T-helper 1 cell treated with Interleukin-12 subunit alpha and Interleukin-12 subunit beta and Interleukin-4 antibody, amounts not matched to agents 30 μg/mL and 1 μg/mL, for 36 hours (primary cell): Measurements from ENCODE around the gene PGAP3.

Experiments used
- H3K27ac Mint-ChIP-seq: one replicate; pipeline ENCODE4 v1.8.0; 2021; ENCODE audit warnings: mild to moderate bottlenecking, mixed read lengths
- H3K27me3 Mint-ChIP-seq: one replicate; pipeline ENCODE4 v1.8.0; 2021; ENCODE audit warnings: low read depth, mixed read lengths
- H3K36me3 Mint-ChIP-seq: one replicate; pipeline ENCODE4 v1.8.0; 2021; ENCODE audit warnings: low read depth, mixed read lengths
- H3K4me1 Mint-ChIP-seq: one replicate; pipeline ENCODE4 v1.8.0; 2021; ENCODE audit warnings: low read depth, mixed read lengths
- H3K4me3 Mint-ChIP-seq: one replicate; pipeline ENCODE4 v1.8.0; 2021; ENCODE audit warnings: mild to moderate bottlenecking, moderate library complexity, mixed read lengths
- H3K9me3 Mint-ChIP-seq: one replicate; pipeline ENCODE4 v1.8.0; 2021; ENCODE audit warnings: mixed read lengths

The PGAP3 gene

DNA sequence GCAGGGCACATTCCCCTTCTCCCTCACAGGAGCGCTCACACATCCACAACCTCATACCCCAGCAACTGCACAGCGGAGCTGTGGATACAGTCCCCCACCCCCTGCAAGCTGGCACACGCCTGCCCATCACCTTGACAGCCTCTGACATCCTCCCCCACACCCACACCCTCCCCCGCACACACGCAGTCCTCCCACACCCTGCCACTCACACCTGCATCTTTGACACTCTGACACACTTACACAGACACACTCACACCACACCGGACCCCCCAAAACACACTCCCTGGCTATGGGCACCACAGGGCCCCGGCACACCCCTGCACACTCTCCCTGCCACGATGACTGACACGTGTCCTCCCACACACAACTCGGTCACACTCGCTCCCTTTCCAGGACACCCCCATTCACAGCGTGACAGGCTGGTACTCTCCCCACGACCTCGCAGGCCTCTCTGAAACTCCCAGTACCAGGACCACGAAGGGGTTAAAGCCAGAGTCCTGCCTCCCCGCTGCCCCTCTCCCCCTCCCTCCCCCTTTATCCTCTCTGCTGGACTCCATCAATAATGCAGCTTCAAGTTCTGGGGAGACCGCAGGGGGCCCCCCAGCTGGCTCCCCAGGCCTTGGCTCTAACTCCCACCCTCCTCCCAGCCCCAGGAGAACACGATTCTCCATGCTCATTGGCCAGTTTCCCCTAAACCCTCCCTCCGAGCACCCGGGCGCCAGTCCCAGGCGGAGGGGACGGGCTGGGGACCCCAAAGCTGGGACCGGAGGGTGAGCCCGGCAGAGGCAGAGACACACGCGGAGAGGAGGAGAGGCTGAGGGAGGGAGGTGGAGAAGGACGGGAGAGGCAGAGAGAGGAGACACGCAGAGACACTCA, 61.4 kb downstream of the PGAP3 start, which contains the start of gene PPP1R1B:
TSS of gene PPP1R1B (plus strand) at position 782 of the 876 bp plus-strand sequence. CDS start 441 bp downstream, outside the sequence.
- H3K27me3 Mint-ChIP-seq = peaks cover 67% of the 10 kb centered on the region
- no peak within 1 kb of the TSS for H3K4me3 Mint-ChIP-seq

DNA sequence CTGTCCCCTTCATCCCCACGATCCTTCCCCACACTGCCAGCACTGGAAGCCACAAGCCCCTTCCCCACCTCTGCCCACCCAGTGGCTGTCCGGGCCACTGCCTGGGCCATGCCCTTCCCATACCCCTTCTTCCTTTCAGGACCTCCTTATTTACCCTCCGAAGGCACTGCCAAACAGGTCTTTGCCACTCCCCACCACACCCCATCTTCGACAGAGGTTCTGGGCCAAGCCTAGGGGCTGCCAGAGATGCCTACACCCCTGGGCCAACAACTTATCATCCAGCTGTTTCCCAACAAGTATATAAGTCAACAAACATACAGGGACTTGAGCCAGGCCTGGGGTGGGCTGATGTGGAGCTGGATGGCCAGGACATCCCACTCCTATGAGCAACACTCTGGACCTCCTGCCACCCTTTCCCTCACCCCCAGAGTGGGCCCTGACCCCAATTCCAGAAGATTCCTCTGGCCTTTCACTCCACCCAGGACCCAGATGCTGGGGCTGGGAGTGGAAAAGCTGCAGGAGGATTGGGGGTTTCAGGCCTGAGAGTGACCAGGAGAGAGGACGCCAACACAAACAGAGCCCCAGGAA, 62.6 kb downstream of the PGAP3 start:
- H3K4me1 Mint-ChIP-seq = peaks cover 21% of the 10 kb centered on the region
- H3K36me3 Mint-ChIP-seq = no peaks in the 10 kb centered on the region
- H3K27ac Mint-ChIP-seq = no peak overlapping the region
- no peaks in the 10 kb centered on the region for H3K9me3 Mint-ChIP-seq
- no peak overlapping the region for H3K4me3 Mint-ChIP-seq
- H3K27me3 Mint-ChIP-seq = peaks cover 65% of the 10 kb centered on the region

More for the DNA sequence above, 61.4 kb downstream of the PGAP3 start, which contains the start of gene PPP1R1B:
- no peaks in the 10 kb centered on the region for H3K36me3 Mint-ChIP-seq
- H3K4me1 Mint-ChIP-seq = peaks cover 24% of the 10 kb centered on the region
- no peak within 1 kb of the TSS for H3K27ac Mint-ChIP-seq
- H3K9me3 Mint-ChIP-seq = no peaks in the 10 kb centered on the region

DNA sequence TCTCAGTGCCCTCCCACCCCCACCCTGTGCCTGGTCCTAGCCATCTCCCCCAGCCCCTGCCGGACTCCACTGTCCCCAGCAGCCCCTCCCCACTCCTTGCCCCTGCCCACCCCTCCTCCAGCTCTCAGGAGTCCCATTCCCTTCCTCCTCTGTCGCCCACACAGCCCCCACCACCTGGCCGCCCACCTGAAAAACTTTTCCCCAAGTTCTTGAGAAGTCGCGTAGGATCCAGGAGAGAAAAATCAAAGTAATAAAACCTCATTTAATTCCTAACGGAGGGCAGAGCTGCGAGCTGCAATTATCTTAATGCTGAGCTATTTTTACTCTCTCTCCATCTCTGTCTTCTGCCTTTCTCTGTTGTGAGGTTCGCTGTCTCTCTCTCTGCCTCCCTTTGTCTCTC, 63.5 kb downstream of the PGAP3 start:
- no peak overlapping the region for H3K4me3 Mint-ChIP-seq
- no peaks in the 10 kb centered on the region for H3K36me3 Mint-ChIP-seq
- H3K27me3 Mint-ChIP-seq = peaks cover 68% of the 10 kb centered on the region
- H3K27ac Mint-ChIP-seq = no peak overlapping the region
- no peaks in the 10 kb centered on the region for H3K9me3 Mint-ChIP-seq
- peaks cover 21% of the 10 kb centered on the region for H3K4me1 Mint-ChIP-seq

DNA sequence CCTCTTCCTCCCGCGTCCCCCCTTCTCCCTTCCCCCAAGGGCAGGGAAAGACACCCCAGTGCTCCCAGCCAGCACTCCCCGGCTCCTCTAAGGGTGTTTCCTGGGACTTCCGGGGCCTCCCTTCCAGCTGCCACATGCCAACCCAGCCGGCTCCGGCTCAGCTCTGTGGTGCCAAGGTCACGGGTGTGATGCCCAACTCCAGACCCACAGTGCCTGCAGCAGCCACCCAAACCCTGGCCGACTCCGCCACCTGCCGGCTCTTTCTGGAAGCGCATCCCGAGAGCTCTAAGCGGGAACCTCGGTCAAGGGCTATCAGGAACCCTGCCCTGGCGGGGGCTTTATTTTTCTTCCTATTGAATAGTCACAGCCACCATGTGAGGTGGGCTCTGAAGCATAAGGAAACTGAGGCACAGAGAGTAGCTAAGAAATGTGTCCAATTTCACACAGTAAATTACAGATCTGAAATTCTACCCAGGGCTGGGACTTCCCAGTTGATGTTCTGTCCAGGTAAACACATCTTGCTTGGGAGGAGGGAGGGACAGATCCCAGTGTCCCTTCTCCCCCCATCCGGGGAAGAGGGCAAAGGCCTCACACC, 64.4 kb downstream of the PGAP3 start:
- H3K9me3 Mint-ChIP-seq = no peaks in the 10 kb centered on the region
- no peaks in the 10 kb centered on the region for H3K36me3 Mint-ChIP-seq
- peaks cover 68% of the 10 kb centered on the region for H3K27me3 Mint-ChIP-seq
- H3K4me1 Mint-ChIP-seq = peaks cover 21% of the 10 kb centered on the region
- H3K4me3 Mint-ChIP-seq = no peak overlapping the region
- H3K27ac Mint-ChIP-seq = no peak overlapping the region

GRCh38 chr17:39622380-39623006, 65.4 kb downstream of the PGAP3 start:
- Mint-ChIP-seq H3K9me3 (no peaks in the 10 kb centered on the region), H3K36me3 (no peaks in the 10 kb centered on the region), H3K27ac (peak overlapping the region; percentile 37), H3K4me3 (peak overlapping the region; percentile 72), H3K27me3 (peaks cover 63% of the 10 kb centered on the region), H3K4me1 (peaks cover 21% of the 10 kb centered on the region)

DNA sequence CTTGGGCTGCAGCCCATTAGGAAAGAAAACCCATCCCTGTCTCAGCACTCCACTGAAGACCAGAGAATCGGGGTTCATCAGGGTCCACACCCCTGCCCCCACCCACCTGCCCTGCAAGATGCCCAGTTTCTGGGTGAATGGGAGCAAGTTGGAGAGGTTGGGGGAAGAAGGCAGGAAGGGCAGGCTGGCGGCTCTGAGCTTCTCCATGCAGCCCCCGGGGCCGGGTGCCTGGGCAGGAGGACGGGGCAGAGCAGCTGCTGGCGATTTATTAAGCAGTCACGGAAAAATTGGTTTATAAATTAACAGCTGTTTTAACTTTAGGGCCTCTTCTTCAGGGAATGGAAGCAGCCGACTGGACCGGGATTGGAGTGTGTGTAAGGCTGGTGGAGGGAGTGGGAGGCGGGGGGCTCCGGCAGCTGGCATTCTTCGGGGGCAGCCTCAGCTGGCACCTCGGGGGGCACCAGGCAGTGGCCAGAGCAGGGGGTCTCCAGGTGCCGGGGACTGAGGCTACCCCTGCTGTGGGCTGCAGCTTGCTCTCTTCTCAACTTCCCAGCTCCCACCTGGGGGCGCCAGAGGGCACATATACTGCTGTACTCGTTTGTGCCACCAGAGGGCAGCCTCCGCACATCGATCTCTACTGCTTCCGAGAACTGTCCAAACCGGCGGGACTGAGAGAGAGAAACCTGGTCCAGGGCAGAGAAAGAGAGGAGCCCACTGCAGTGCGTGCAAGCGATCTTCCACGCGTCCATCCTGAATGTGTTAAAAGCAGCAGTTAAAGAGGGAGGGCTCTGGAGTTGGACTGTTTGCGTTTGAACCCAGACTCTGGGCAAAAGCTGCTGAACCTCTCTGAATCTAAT, 66.1 kb downstream of the PGAP3 start:
- Mint-ChIP-seq H3K36me3 (no peaks in the 10 kb centered on the region), H3K4me1 (peaks cover 21% of the 10 kb centered on the region), H3K9me3 (no peaks in the 10 kb centered on the region), H3K4me3 (peak overlapping the region; percentile 72), H3K27ac (peak overlapping the region; percentile 37), H3K27me3 (peaks cover 67% of the 10 kb centered on the region)
